Esophagus (tissue), 2 donors: Measurements from ENCODE around the gene SPAG7. TPM values are rescaled to one million over a fixed set of nuclear protein-coding genes. Genes with fewer than 3 reads are reported as not detected.
"Not testable (repeated sequence)": the region's sequence is repeated elsewhere in the genome, so short reads cannot be mapped to it uniquely, and the experiment has no call there.

Source experiments
- H3K27ac ChIP-seq, 2 donors: one replicate each; pipeline ENCODE4 v1.5.1; 2013; ENCODE audit warnings: low read depth in 2 of 2, mild to moderate bottlenecking in 2 of 2, inconsistent platforms in 1 of 2, low read length in 1 of 2, moderate library complexity in 1 of 2
- H3K27me3 ChIP-seq, 2 donors: one replicate each; pipeline ENCODE4 v1.6.1; 2013; ENCODE audit warnings: low read length in 2 of 2, control low read depth in 1 of 2, mild to moderate bottlenecking in 1 of 2; ENCODE audit not compliant: insufficient read depth in 2 of 2, control insufficient read depth in 1 of 2
- H3K36me3 ChIP-seq, 2 donors: one replicate each; pipeline ENCODE4 v1.6.1; 2013; ENCODE audit warnings: low read length in 1 of 2; ENCODE audit not compliant: control insufficient read depth in 2 of 2, insufficient read depth in 2 of 2
- H3K4me1 ChIP-seq, 2 donors: one replicate each; pipeline ENCODE4 v1.6.1; 2013; ENCODE audit warnings: low read length in 1 of 2; ENCODE audit not compliant: control insufficient read depth in 2 of 2, insufficient read depth in 2 of 2
- H3K4me3 ChIP-seq, 2 donors: one replicate each; pipeline ENCODE4 v1.5.1; 2013; ENCODE audit warnings: low read length in 2 of 2, mild to moderate bottlenecking in 2 of 2, low read depth in 1 of 2, moderate library complexity in 1 of 2
- H3K9me3 ChIP-seq, 2 donors: one replicate each; pipeline ENCODE4 v1.6.1; 2013; ENCODE audit warnings: mild to moderate bottlenecking in 2 of 2, low read depth in 1 of 2, low read length in 1 of 2, moderate library complexity in 1 of 2; ENCODE audit not compliant: control insufficient read depth in 2 of 2, insufficient read depth in 1 of 2
- WGBS, 2 donors: extraction: QIAGEN DNeasy Blood & Tissue Kit; methylation state at CpG; one replicate each; pipeline ENCODE4 v1.1.7; 2013; 5-methylcytosine and 5-hydroxymethylcytosine counted together
- polyA plus RNA-seq, 2 donors: library from polyadenylated mRNA; stranded (reverse); fragments of 200-250 nt; gene quantifications; one replicate each; pipeline ENCODE4 v1.2.3, GENCODE V29; 2013
- donor health status: healthy with polysubstance abuse.
- donor health status: Bipolar disorder and iron deficiency.

The SPAG7 gene
- polyA plus RNA-seq, 2 donors: 48.9 to 56.4 TPM

DNA sequence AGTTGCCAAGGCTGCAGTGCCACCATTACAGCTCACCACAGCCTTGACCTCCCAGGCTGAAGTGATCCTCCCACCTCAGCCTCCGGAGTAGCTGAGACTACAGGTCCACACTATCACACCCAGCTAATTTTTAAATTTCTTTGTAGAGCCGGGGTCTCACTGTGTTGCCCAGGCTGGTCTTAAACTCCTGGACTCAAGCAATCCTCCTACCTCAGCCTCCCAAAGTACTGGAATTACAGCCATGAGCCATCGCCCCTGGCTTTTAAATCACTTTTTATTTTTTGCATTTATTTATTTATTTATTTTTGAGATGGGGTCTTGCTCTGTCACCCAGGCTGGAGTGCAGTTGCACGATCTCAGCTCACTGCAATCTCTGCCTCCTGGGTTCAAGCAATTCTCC lies 53.1 kb downstream of the SPAG7 start:
- H3K27me3 ChIP-seq, H3K4me1 ChIP-seq: not testable (repeated sequence)
- 86 to 95% methylated on average over 4 of the region's 4 CpGs for WGBS, 2 donors

DNA sequence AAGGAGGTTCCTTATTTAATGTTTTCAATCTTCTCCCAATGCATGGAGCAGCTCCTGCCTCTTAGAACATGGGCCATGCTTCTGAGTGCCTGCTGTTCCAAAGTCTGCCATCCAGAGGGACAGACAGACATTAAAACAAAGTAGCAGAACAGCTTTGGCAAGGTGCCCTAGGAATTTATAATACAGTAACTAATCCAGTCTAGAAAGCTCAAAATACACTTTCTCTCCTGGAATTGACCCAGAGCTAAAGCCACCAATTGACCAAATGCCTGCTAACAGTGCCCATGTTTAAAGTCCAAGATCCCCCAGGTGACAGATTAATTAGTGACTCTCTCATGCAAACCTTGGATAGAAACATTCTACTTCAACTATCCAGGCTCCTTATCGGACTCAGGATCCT lies 53.6 kb downstream of the SPAG7 start:
- Histone ChIP-seq H3K4me1 (no peaks in the 10 kb centered on the region), H3K36me3 (no peaks in the 10 kb centered on the region), H3K4me3 (no peak overlapping the region), H3K27me3 (no peaks in the 10 kb centered on the region), H3K27ac (no peak overlapping the region), H3K9me3 (no peaks in the 10 kb centered on the region)
- 67 to 83% methylated on average over 1 of the region's 1 CpG for WGBS, 2 donors

More for the DNA sequence above, 53.1 kb downstream of the SPAG7 start:
- not testable (repeated sequence) for H3K27ac ChIP-seq, H3K36me3 ChIP-seq, H3K9me3 ChIP-seq, H3K4me3 ChIP-seq

Other genes with a start within 250 kb of the SPAG7 start
- gene MED11, start 236.4 kb downstream of the SPAG7 start, polyA plus RNA-seq: 10 to 100 TPM; 29.8 to 31.1 TPM
- gene ZMYND15, start 228.0 kb downstream of the SPAG7 start, polyA plus RNA-seq: under 1 TPM; 0.82 to 0.96 TPM
- gene CXCL16, start 227.9 kb downstream of the SPAG7 start, polyA plus RNA-seq: 10 to 100 TPM; 10.9 to 20.3 TPM
- under 1 TPM in 1 of 2 donors, not detected in 1; 0.07 TPM for gene TM4SF5, start 195.9 kb downstream of the SPAG7 start, polyA plus RNA-seq
- gene VMO1, start 181.5 kb downstream of the SPAG7 start, polyA plus RNA-seq: 1 to 10 TPM; 1.3 to 1.5 TPM
- gene GLTPD2, start 178.9 kb downstream of the SPAG7 start, polyA plus RNA-seq: under 1 TPM in 1 of 2 donors, not detected in 1; 0.38 TPM
- 100 to 1,000 TPM; 110 to 248 TPM for gene PSMB6, start 171.7 kb downstream of the SPAG7 start, polyA plus RNA-seq
- 10 to 100 TPM; 66.9 to 67.4 TPM for gene PLD2, start 160.7 kb downstream of the SPAG7 start, polyA plus RNA-seq
- 100 to 1,000 TPM in 1 of 2 donors, 10 to 100 TPM in 1; 86.1 to 161 TPM for gene MINK1, start 134.5 kb downstream of the SPAG7 start, polyA plus RNA-seq
- under 1 TPM; 0.58 to 0.71 TPM for gene C17orf107, start 68.3 kb downstream of the SPAG7 start, polyA plus RNA-seq
- under 1 TPM; 0.16 to 0.47 TPM for gene CHRNE, start 64.7 kb downstream of the SPAG7 start, polyA plus RNA-seq
- gene GP1BA, start 35.5 kb downstream of the SPAG7 start, polyA plus RNA-seq: under 1 TPM; 0.02 to 0.12 TPM
- gene SLC25A11, start 27.8 kb downstream of the SPAG7 start, polyA plus RNA-seq: 10 to 100 TPM; 18.3 to 43.4 TPM
- gene RNF167, start 27.5 kb downstream of the SPAG7 start, polyA plus RNA-seq: 100 to 1,000 TPM in 1 of 2 donors, 10 to 100 TPM in 1; 79.5 to 149 TPM
- 100 to 1,000 TPM; 371 to 761 TPM for gene PFN1, start 19.3 kb downstream of the SPAG7 start, polyA plus RNA-seq
- 10 to 100 TPM in 1 of 2 donors, 1 to 10 TPM in 1; 1.7 to 10.8 TPM for gene ENO3, start 16.7 kb downstream of the SPAG7 start, polyA plus RNA-seq
- 10 to 100 TPM; 26.3 to 50.8 TPM for gene CAMTA2, start 19.9 kb upstream of the SPAG7 start, polyA plus RNA-seq
- gene INCA1, start 29.7 kb upstream of the SPAG7 start, polyA plus RNA-seq: 1 to 10 TPM in 1 of 2 donors, under 1 TPM in 1; 0.67 to 1.2 TPM
- 10 to 100 TPM; 64.7 to 71.6 TPM for gene KIF1C, start 30.1 kb upstream of the SPAG7 start, polyA plus RNA-seq
- gene SLC52A1, start 67.6 kb upstream of the SPAG7 start, polyA plus RNA-seq: 1 to 10 TPM in 1 of 2 donors, under 1 TPM in 1; 0.92 to 3.1 TPM
- gene ZFP3, start 110.7 kb upstream of the SPAG7 start, polyA plus RNA-seq: 1 to 10 TPM; 1.5 to 1.8 TPM
- 1 to 10 TPM; 4.3 to 5.8 TPM for gene ZNF232, start 144.1 kb upstream of the SPAG7 start, polyA plus RNA-seq
- gene USP6, start 148.2 kb upstream of the SPAG7 start, polyA plus RNA-seq: under 1 TPM; 0.02 to 0.04 TPM
- gene ZNF594, start 224.1 kb upstream of the SPAG7 start, polyA plus RNA-seq: 1 to 10 TPM in 1 of 2 donors, under 1 TPM in 1; 0.86 to 1.7 TPM